ENCODE measurements around the gene TNRC6A.
A peak's percentile ranks its signal among the peaks of the same experiment; 100 is the strongest.
"Not testable (repeated sequence)": the region's sequence is repeated elsewhere in the genome, so short reads cannot be mapped to it uniquely, and the experiment has no call there.

TNRC6A gene

DNA sequence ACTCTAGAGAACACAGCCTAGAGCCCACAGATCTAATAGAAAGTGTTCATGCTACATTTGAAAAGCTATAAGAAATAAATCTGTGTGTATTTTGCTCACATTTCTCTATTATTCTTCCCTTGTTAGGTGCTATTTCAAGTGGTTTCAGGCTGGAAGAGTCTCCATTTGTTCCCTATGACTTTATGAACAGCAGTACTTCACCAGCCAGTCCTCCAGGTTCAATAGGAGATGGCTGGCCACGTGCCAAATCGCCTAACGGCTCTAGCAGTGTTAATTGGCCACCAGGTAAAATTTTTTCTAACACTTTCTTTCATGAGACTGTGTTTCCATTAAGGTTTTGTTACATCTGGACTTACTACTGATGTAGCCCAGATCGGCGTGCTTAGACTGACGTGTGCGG is 85.6 kb downstream of the TNRC6A start:
- no peak for DNase-seq (ENCODE audit: low spot score)

GRCh38 chr16:24816688-24817087 is 87.2 kb downstream of the TNRC6A start:
- no peak for DNase-seq (ENCODE audit: low spot score)

DNA sequence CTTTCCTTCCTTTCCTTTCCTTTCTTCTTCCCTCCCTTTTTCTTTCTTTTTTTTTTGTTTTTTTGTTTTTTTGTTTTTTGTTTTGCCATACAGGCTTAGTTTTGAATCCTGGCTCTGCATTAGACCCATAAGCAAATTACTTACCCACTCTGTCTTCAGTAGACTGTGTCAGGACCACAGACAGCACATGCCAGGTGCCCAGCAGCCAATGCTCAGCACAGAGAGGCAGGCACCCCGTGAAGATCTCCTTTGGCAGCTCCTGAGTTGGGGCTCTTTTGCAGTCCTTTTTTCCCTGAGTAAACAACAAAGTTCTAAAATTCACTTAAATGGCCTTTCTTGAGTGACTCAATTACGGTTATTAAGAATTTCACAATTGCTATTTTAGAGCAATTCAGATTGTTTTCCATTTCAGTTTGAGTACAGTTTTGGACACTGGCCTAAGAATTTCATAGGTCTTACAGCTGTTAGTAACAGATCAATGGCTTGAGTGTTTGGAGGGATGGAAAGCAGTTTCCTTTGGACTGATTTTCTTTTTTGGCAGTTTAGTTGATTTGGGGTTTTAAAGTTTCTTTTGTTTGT is 90.1 kb downstream of the TNRC6A start:
- DNase-seq (ENCODE audit: low spot score), result no peak

DNA sequence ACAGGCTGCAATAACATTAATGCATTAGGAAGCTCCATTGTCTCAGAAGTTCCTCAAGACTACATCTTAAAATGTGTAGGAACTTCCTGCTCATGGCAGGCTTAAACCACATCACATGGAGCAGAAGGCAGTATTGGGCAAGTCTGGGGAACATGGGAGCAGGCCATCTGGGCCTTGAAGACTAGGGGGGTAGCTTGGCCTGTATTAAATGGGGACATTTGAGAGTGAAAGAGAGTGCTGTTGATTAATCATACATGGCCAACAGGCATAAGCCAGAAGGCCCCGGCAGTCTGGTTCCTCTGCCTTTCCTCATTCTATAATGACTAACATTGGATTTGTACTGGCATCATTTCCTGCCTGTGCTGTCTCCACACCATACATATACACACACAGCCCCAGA is 91.1 kb downstream of the TNRC6A start:
- no peak for DNase-seq (ENCODE audit: low spot score)

GRCh38 chr16:24821129-24821528 is 91.7 kb downstream of the TNRC6A start:
- DNase-seq (ENCODE audit: low spot score), result no peak

GRCh38 chr16:24822542-24822941 is 93.1 kb downstream of the TNRC6A start:
- no peak for DNase-seq (ENCODE audit: low spot score)

DNA sequence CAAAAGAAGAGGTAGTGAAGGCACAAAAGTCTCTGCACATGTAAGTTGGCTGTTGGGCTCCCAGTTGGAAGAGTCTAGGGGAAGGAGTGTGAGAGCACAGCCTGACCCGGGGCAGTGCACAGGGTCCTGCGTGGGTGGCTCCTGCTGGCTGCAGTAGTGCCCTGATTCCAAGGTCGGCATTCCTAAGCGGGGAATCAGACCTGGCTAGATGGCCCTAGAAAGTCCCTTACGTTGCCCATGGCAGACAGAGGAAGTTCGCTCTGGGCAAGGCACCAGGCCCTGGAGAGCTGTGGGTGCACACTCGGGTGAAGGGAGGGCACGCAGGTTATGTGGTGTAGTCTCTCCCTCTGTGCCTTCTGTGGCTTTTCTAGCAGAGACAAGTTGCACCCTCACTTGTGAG is 93.5 kb downstream of the TNRC6A start:
- DNase-seq (ENCODE audit: low spot score), result no peak

DNA sequence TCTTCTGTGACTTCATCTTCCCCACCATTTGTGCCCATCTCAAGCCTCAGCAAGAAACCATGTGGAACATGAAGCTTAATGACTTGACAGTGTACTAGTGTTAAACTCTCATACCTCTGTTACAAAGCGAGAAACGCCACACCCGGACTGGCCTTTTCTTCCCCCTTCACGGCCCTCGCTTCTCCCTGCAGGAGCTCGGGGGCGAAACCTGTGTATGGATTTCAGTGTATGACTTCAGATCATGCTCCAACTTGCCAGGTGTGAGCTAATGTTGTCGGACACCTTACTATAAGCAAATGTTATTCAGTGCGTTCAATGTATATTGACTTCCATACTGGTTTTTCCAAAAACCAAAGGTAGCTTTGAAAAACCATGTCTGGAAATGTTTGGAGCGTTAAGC is 96.2 kb downstream of the TNRC6A start:
- DNase-seq (ENCODE audit: low spot score), result no peak

DNA sequence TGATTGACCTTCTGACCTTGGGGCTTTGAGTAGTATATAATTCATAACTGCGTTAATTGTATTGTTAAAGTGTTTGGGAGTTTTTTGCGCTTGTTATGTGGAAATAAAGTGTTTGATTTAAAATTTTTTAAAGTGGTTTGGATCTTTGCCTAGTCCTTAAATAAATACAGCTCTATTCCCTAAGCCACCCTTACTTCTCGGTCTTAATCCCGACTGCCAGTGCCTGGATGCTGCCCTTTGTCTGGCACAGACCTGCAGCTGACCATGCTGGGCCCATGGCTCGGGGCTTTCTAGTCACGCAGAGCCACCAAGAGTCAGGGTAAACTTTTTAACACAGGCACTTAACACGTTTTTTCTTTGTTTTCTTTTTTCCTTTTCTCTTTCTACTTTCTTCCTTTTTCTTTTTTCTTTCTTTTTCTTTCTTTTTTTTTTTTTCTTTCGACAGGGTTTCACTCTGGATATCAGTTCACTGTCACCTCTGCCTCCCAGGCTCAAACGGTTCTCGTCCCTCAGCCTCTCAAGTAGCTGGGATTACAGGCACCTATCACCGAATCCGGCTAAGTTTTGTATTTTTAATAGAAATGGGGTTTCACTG is 96.7 kb downstream of the TNRC6A start:
- no peak for DNase-seq (ENCODE audit: low spot score)

- DNase-seq (ENCODE audit: low spot score), result no peak
These were observed 97.5 kb downstream of the TNRC6A start for GRCh38 chr16:24826817-24827566.

- DNase-seq (ENCODE audit: low spot score), result no peak
These were observed 99.7 kb downstream of the TNRC6A start for GRCh38 chr16:24829153-24829552.

DNA sequence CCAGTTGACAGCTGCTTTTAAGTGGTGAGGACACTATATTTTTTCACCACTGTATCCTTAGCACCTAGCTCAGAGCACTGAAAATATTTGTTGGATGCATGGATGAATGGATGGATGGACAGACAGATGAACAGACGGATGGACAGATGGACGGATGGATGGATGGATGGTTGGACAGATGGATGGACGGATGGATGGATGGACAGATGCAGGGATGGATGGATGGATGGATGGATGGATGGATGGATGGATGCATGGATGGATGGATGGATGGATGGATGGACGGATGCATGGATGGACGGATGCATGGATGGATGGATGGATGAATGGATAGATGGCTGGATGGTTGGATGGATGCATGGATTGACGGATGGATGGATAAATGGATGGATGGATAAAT is 103.9 kb downstream of the TNRC6A start:
- DNase-seq (ENCODE audit: low spot score), result no peak

GRCh38 chr16:24834459-24835335 is 105.2 kb downstream of the TNRC6A start:
- DNase-seq (ENCODE audit: low spot score), result no peak

GRCh38 chr16:24836836-24837235 is 107.4 kb downstream of the TNRC6A start:
- DNase-seq (ENCODE audit: low spot score), result no peak

- DNase-seq (ENCODE audit: low spot score), result no peak
These were observed 108.5 kb downstream of the TNRC6A start for GRCh38 chr16:24837969-24838368.

DNA sequence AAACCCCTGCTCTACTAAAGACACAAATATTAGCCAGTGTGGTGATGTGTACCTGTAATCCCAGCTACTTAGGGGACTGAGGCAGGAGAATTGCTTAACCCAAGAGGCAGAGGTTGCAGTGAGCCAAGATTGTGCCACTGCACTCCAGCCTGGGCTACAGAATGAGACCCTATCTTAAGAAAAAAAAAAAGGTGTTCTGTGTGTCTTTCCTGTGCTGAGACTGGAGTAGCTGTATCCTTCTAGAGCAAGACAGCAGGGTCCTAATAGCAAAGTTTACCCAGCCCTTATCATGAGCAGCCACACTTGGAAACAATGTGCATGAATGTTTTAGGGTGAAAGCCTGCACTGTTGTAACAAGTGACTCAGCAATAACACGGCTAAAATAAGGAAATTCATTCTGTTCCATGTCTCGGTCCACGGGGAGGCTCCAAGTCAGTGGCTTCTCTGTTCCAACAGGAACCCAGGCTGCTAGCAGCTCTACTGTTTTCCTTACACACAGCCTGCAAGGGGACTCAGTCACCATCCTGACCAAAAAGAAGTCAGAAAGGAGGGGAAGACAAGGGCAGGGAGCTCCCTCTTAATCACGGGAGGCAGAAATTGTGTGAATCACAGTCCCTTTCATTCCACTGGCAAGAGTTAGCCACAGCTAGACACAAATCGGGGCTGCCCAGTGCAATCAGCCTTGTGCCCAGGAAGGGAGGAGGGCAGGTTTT is 109.3 kb downstream of the TNRC6A start:
- no peak for DNase-seq (ENCODE audit: low spot score)

DNA sequence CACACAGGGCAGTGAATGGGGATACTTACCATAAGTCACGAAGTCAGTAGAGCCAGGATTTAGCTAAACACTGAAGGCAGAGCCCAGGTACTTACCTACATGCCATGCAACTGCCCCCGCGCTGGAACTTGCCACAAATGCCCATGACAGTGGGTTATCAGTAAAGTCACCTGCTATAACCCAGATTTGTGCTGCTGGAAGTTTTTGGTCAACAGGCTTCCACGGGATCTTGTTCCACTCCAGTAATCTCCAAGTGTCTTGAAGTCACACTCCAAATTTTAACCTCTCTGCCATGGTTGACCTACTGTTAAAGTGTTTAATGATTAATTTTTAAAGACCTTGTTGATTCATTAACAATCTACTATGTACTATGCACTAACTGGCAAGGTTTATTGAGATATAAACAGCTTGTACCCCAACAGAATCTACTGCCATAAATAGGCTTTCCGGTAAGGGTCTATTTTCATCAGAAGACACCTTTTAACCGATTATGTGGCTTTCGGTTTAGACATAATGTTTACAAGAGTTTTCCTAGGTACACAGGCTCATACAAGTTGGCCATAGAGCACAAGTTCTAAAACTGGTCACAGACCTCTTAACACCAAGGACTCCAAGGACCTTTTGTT is 110.0 kb downstream of the TNRC6A start:
- DNase-seq (ENCODE audit: low spot score), result no peak

GRCh38 chr16:24841291-24841690 is 111.8 kb downstream of the TNRC6A start:
- no peak for DNase-seq (ENCODE audit: low spot score)

DNA sequence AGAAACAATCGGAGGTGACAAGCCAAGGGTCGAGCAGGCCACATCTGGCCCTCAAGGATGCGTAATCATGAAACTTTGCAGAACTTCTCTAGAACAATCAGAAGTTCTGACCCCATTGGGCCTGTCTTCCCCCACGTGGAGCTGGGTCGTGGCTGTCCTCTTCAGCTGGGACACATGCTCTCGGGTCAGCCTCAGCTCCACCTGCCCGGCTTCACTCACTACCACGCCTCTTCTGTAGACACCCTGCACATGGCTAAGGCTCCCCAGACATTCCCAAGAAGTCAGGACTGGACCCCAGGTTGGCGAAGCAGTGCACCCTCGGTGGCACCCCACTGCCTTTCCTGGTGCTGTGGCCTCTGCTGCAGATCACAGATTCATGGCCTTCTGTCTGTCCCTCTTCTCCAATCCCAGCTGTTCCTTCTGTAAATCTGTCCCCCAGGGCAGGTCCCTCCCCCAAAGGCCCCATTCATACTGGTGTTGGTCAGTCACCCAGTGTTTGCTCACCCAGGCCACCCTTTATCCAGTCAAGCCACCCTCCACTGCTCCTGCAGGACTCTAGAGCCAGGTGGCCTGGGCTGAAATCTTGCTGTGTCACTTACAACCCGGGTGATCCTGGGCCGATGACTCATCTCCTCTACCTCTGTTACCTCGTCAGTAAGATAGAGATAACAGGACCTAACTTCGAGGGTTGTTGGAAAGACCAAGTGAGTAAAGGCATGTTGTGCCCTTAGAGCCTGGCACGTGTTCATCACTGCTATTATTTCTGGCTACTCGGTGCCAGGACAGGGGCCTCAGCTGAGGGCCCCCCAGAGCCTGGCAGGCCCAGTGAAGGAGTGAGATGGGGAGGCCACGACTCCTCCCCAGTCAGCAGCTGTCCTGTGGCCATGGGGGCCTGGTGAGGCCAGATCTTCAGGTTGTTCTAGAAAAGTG is 114.9 kb downstream of the TNRC6A start:
- peak; percentile 59 for DNase-seq (ENCODE audit: low spot score)

DNA sequence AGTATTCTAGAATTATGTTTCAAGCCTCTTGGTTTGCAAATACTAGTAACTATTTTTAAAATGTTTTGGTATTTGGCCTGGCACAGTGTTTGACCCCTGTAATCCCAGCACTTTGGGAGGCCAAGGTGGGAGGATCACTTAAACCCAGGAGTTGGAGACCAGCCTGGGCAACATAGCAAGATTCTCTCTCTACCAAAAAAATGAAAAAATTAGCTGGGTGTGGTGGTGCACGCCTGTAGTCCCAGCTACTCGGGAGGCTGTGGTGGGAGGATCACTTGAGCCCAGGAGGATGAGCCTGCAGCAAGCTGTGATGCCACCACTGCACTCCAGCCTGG is 115.5 kb downstream of the TNRC6A start:
- not testable (repeated sequence) for DNase-seq (ENCODE audit: low spot score)
